Dermis microvascular lymphatic vessel endothelial cell (primary cell): ENCODE measurements around the gene AJAP1. TPM values are rescaled to one million over a fixed set of nuclear protein-coding genes. Genes with fewer than 3 reads are reported as not detected.

ENCODE experiments used
- DNase-seq, 2 donors: peaks; one replicate each; pipeline versions ENCODE4 v3.0.0 to v3.0.0-alpha.2; 2010; ENCODE audit warnings: low read depth in 2 of 2
- total RNA-seq: library from RNA; depleted of rRNA; stranded (reverse); fragments of >200 nt; gene quantifications from 2 replicates; pipeline ENCODE4 v1.2.1, GENCODE V29; 2014

The AJAP1 gene
- total RNA-seq, 1 donor from 2014 or later = under 0.01 TPM

DNA sequence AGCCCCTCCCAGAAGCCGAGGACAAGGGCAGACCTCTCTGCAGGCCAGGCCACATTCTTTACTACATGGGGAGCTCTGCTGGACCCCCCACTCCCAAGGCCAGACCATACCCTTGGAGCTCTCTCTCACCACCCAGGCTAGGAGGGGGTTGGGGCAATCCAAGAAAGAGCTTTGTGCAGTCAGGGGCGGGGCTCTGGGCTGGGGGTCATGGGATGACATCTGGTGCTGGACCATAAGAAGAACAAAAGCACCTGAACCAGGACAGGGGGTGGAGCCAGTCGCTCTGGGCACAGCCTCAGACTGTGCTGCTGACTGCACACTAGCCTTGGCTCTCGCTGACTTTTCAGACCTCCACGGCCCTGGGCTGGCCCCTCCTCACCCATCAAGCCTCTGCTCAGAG is 23.1 kb upstream of the AJAP1 start:
- DNase-seq = no peak

- no peak for DNase-seq
Measured at GRCh38 chr1:4633346-4633745, 21.1 kb upstream of the AJAP1 start.

DNA sequence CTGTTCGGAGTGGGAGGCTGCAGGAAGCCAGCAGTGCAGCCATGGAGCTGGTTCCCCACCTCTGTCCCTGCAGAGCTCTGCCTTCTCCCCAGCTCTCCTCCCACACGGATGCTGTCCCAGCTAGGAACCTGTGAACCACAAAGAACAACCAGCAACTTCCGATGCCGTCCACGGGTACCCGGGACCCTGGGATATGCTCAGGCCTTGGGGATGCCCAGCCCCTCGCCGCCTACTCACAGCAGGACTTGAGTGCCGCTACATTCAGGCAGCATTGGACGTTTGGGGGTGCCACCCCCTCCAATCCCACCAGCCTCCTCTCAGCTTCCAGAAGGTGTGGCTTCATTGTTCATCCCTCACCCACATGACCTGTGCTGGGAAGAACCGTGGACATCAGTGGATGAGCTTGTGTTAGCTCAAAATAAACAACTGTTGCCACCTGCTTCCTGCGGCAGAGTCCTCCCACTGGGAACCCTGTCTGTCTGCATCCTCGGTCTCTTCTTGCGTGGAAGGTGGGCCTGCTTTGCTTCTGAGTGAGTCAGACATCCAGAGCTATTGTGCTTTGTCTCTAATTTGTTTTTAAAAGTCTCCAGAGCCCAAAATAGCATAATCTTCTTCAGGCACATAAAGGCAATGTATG is 20.1 kb upstream of the AJAP1 start:
- no peak for DNase-seq

DNA sequence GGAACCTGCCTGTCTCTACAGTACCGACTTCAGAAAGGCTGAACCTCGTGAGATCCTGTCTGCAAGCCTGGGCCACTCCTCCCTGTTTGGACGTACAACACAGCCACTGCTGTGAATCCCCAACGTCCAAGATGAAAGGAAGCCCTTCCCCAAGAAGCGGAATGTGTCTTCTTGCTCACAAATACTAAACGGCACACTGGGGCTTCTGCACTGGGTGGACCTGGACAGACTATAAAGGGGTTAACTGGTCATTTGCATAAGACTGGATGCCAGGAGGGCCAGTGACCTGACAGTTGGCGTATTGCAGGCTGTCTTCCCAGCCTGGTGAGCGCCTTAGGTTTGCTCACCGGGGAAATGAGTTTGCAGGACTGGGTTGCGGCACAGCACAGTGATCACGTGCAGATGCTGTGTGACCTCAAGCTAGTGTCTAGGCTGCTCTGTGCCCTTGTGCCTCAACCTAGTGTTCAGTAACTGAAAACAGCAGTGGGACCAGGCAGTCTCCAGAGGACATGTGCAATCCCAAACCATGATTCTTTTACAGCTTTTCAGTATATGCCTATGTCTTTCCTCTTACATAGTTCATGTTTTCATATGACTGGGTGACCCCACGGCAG is 19.5 kb upstream of the AJAP1 start:
- DNase-seq = no peak

GRCh38 chr1:4636186-4636585 is 18.2 kb upstream of the AJAP1 start:
- DNase-seq = no peak

GRCh38 chr1:4636644-4637380 is 17.6 kb upstream of the AJAP1 start:
- no peak for DNase-seq

DNA sequence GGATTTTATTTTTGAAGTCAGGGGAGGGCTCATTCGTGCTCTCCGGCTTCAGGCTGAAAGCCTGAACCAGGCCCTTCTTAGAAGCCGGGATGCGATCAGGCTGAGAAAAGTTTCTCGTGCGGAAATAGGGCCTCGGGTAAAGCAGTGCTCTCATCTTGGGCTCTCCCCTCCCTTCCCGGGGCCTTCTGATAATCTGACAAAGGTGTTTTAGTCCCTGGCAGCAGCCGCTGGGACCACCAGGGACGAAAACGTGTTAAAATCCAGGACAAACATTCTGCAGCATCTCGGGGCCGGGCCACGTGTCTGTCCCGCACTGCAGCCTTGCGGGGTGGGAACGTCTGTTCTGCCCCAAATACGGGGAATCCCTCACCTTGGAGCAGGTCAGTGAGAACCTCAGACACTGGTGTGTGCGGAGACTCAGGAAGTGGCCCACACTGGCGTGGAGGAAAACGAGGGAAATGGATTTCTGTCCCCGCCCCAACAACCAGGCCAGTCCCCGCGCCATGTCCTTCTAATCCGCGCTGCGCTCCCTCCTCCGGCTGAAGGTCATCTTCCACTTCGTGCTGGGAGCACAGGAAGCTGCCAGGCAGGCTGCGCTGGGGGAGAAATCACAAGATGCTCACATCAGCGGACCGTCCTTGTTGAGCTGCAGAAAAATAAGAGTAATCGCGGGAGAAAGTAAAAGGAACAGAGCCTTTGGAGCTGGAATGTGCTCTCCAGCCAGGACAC is 16.6 kb upstream of the AJAP1 start:
- no peak for DNase-seq

DNA sequence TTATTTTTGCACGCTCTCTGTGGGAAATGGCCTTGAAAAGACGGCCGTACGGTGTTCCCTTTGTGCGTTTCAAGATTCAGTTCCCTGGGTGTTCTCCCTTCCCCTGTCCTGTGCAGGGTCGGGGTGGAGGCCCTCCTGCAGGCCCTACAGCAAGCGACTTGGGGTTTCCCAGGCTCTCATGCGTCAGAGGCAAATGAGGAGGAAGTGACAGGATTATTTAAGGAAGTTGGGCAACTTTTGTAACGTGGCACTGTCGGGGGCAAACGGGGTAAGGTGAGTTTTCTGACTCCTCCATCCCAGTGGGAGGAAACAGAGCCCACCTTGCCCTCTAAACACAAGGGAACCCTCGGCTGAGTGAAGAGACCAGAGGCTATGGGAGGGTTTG is 16.1 kb upstream of the AJAP1 start:
- DNase-seq = no peak

GRCh38 chr1:4640931-4641330 is 13.5 kb upstream of the AJAP1 start:
- no peak for DNase-seq

DNA sequence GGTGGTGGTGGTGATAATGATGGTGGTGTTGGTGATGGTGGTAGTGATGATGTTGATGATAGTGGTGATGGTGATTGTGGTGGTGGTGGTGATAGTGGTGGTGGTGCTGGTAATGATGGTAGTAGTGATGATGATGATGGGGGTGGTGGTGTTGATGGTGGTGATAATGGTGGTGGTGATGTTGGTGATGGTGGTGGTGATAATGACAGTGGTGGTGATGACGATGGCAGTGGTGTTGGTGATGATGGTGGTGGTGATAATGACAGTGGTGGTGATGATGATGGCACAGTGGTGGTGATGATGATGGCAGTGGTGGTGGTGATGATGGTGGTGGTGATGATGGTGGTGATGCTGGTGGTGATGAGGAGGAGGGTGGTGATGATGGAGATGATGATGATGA is 7.0 kb upstream of the AJAP1 start:
- no peak for DNase-seq

GRCh38 chr1:4648657-4649056 is 5.8 kb upstream of the AJAP1 start:
- no peak for DNase-seq

DNA sequence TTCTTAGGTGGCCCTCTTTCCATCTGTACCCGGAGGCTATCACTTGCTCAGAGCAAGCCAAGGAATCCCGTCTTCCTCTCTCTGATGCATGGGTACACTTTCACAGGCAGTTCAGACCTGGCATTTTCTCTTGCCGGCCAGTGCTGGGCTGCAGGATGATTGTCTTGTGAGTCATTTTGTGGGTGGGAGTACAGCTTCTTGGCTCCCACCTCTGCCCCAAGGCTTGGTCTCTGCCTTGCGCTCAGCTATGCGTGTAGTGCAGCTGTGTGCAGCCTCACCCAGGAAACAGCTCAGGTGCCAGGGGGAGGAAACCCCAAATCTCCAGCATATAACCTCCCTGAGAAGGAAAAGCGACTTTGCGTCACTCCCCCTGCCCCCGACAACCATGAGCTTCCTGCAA is 3.9 kb upstream of the AJAP1 start:
- DNase-seq = no peak

- no peak for DNase-seq
Measured at GRCh38 chr1:4650981-4651380, 3.4 kb upstream of the AJAP1 start.

GRCh38 chr1:4652631-4653327 is 1.6 kb upstream of the AJAP1 start:
- peak in 1 of 2 donors; percentile 33 for DNase-seq

DNA sequence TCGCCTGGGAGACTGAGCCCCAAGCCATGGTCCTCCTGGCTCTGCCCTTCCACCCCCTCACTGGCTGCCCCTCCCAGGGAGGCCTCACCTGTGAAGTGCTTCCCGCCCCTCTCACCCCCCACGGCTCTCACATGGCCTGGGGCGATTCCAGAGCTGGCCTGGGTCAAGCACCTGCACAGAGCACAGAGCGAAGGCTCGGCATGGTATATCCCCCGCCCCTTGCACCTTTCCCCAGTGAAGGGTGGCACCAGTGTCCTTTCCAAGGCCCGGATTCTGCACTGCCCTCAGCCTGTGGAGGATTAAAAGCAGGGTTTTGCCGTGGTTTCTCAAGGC is 1.1 kb upstream of the AJAP1 start:
- no peak for DNase-seq

DNA sequence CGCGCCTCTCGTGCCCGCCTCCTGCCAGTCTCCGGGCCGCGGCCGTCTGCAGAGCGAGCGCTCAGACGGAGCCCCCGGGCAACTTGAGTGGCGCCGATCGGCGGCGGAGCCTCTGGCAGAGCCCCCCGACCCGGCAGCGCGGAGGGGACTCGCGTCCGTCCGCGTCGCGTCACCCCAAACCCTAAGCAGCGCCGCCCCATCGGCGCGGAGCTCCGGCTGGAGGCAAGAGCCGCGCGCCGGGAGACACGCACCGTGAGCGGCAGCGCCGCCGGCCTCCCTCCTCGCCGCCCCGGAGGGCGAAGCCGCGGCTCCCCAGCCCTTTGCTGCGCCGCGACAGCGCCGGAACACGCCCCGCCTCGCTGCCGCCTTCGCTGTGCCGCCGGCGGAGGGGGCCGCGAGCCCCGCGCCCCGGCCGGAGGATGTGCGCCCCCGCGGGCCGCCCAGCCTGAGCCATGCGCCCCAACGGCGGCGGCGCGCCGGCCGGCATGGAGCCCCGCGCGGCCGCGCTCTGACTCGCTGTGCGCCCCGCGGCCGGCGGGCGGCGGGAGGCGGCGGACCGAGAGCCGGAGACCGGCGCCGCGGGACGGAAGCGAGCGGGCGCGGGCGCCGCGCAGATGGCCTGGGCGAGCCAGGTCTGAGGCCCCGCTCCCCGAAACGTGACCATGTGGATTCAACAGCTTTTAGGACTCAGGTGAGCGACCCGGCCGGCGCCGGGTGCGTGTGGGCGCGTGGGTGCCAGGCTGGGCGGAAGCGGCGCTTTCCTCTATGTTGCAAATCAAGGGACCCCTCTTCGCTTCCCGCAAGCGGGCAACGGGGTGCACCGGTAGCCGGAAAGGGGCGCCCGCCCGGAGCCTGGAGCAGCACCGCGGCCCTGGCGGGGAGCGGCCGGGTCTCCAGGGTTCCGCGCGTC is 610 bp downstream of the AJAP1 start:
- no peak for DNase-seq

DNA sequence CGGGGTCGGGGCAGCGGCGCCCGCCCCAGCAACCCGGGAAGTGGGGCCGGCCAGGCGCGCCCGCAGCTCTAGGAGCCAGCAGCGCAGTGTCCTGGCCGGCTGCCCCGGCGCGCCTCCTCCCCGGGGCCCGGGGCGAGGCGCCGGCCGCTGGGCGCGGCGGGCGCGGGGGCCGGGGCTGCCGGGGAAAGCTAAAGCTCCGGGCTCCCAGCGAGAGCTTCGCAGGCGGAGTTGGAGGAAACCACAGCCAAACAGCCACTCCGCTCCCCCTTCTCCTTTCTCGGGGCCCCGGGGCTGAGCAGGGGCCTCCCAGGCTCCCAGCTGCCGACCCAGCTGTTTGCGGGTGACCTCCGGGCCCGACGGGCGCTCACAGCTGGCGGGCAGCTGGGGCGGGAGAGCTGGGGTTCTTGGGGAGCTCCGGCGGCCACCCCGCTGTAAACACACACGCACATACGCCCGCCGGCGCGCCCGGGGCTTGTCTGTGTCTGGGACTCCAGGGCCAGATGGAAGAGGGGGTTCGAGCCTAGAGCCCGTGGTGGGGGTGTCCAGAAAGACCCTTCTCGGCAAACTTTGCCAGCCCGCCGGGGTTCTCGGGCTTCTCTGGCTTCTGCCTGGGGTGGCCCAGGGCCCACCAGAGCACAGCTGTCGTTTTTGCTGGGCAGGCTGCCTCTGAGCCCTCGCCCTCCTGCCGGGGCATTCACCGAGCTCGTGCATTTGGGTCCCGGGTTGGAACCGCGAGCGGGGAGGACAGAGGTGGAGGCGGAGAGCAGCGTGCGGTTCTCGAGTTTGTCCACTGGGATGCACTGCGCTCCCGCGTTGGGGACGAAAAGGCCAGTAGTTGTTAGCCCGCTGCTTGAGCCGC is 1.5 kb downstream of the AJAP1 start:
- peak in 1 of 2 donors; percentile 36 for DNase-seq

GRCh38 chr1:4656533-4657140 is 2.2 kb downstream of the AJAP1 start:
- no peak for DNase-seq

- DNase-seq = no peak
Measured at GRCh38 chr1:4657244-4657789, 2.9 kb downstream of the AJAP1 start.
